ENCODE results near the gene NDUFS6.

Gene NDUFS6

DNA sequence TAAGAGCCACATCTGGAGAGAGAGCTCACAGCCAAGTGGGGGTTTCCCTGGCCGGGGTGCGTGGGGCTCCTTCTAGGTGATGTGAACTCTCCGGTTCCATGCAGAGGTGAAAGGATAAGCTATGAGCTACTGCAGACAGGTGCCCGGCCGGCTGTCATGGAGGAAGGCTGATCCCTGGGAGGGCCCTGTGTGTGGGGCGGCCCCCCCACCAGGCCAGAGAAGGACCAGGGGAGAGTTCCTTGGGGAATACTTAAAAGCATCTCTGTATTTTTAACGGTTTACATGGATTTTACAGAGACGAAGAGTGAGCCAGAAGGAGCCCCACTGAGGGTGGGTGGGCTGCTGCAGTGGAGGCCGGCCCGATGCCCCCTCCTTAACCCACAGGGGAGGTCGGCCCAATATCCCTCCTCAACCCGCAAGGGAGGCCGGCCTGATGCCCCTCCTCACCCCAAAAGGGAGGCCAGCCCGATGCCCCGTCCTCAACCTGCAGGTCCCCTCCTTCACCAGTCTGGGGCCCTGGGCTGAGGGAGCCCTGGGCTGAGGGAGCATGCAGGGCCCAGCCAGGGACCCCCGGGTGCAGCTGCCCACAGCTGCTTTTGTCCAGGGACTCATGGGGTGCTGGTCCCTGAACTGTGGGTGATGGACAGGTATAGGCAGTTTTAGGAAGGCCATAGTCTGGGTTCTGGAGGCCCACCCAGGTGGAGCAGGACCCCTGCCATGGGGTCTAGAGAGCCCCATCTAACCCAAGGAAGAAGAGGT is 33.5 kb upstream of the NDUFS6 start:
- no peak for DNase-seq

GRCh38 chr5:1768283-1769000 is 32.8 kb upstream of the NDUFS6 start:
- DNase-seq, result no peak

GRCh38 chr5:1769017-1769640 is 32.1 kb upstream of the NDUFS6 start:
- DNase-seq, result no peak

- DNase-seq, result no peak
Measured at GRCh38 chr5:1769752-1770442, 31.3 kb upstream of the NDUFS6 start.

DNA sequence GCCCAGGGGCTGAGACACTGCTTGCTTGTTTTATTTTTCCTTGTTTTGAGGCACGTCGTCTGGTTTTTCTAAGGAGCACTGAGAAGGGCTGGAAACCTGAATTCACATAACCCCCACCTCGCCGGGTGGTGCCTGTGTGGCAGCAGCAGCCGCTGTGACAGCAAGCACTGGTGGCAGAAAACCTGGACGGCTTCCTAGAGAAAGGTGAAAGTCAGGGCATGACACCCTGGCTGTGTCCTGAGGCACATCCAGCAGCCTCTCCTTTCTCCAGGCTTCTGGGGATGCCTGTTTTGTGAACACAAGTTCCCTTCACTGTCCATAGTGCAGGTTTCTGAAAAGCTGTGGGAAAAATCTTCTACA is 30.8 kb upstream of the NDUFS6 start:
- no peak for DNase-seq

DNA sequence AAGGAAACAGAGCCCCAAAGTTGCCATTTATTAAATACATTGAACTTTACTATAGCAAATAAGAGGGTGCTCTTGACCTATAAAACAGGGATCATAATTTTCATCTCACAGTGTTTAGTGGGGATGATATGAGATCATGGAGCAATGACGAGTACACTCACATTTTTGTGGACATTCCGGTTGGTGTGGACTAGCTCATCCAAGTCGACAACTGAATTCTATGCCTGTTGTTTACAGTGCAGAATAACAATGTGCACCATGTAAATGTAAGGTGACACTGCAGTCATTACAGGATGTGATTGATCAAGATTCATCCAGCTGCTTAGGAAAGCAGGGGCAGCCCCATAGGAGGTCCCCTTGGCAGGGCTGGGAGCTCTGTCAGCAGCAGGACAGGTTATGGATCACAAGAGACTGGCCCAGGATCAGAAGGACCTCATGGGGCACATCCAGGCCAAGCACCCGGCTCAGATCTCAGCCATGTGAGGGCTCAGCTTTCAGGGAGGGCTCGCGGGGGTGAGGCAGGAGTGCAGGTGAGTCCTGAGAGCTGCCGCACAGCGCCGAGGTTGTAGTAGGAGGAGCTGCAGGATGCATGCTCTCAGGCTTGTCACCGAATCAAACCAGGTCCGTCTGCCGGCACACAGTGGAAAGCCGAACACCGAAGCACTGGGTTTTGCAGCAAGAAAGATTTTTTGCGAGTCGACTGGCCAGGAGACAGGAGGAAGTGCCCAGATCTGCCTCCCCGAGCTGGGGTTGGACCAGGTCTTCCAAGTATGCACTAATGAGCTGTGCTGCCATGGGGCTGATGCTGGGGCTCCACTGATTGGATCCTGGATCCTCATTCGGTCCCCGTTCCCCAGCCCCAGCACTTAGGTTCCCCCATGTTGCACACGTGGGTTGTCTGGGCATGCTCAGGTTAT is 29.8 kb upstream of the NDUFS6 start:
- DNase-seq, result no peak

GRCh38 chr5:1772634-1773033 is 28.6 kb upstream of the NDUFS6 start:
- DNase-seq, result peak; percentile 15

- no peak for DNase-seq
Measured at GRCh38 chr5:1776831-1777230, 24.4 kb upstream of the NDUFS6 start.

GRCh38 chr5:1777281-1778137 is 23.7 kb upstream of the NDUFS6 start:
- no peak for DNase-seq

- no peak for DNase-seq
Measured at GRCh38 chr5:1778138-1779020, 22.8 kb upstream of the NDUFS6 start.

DNA sequence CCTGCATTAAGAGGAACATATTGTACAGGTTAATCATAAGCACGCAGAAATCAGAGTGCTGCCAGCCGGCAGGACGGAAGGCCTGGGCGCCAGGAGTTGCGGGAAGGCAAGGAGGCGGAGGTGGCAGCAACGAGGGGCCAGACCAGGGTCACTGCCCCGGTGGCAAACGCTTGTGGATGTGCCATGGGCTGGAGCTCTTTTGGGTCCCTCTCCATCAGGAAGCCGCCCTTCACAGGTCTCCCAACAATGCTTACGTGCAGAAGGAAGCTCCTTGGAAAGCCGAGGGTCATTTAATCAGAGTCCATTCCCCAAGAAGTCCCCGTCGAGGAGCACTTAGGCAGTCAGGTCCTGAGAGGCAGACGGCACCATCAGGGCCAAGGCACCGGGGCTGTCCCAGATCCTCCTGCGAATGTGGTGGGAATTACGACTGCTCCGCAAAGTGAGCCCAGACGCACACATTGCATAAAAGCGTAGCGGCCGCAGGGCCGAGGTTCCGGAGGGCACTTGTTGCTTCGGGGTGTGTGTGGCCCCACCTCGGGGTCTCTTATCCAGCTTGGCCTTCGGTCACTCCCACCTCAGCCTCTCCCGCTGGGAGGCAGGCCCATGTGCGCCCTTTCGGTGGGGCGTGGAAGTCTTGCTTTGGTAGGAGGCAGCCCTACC is 22.1 kb upstream of the NDUFS6 start:
- no peak for DNase-seq

- DNase-seq, result no peak
Measured at GRCh38 chr5:1779782-1780613, 21.2 kb upstream of the NDUFS6 start.

GRCh38 chr5:1780614-1780930 is 20.6 kb upstream of the NDUFS6 start:
- no peak for DNase-seq

DNA sequence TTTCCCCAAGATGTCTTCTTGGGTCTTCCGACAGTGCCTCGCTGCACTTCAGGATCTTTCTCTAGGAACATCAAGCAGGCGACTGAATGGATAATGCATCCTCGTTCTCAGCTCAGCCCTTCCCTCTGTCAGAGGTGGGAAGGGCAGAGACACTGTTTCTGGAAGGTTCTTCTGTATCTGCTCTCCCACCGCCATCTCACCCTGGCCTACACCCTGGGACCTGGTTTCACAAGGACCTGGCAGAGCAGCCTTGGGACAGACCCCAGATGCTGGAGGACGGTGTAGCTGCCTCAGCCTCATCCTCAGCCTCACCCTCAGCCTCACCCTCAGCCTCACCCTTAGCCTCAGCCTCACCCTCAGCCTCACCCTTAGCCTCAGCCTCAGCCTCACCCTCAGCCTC is 20.1 kb upstream of the NDUFS6 start:
- DNase-seq, result no peak

GRCh38 chr5:1781726-1782384 is 19.4 kb upstream of the NDUFS6 start:
- DNase-seq, result no peak

- DNase-seq, result no peak
Measured at GRCh38 chr5:1782385-1783215, 18.6 kb upstream of the NDUFS6 start.

DNA sequence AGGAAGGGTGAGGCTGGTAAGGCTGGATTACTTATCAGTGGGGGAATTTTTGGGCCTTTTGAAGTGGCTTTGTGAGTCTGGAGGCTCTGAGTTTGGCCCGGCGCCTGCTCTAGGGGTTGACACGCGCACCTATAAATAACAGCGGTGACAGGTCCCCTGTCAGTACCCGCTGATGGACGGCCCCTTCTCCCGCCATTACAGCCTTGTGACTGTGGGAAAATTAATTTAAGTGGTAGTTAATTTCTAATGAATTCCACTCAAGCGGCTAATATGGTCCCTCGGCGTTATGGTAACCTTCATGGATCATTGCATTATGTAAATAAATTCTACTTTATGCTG is 18.0 kb upstream of the NDUFS6 start:
- no peak for DNase-seq

Measured in DMS153 (cell line).